Measurements from ENCODE around the gene WNT6.

The WNT6 gene

DNA sequence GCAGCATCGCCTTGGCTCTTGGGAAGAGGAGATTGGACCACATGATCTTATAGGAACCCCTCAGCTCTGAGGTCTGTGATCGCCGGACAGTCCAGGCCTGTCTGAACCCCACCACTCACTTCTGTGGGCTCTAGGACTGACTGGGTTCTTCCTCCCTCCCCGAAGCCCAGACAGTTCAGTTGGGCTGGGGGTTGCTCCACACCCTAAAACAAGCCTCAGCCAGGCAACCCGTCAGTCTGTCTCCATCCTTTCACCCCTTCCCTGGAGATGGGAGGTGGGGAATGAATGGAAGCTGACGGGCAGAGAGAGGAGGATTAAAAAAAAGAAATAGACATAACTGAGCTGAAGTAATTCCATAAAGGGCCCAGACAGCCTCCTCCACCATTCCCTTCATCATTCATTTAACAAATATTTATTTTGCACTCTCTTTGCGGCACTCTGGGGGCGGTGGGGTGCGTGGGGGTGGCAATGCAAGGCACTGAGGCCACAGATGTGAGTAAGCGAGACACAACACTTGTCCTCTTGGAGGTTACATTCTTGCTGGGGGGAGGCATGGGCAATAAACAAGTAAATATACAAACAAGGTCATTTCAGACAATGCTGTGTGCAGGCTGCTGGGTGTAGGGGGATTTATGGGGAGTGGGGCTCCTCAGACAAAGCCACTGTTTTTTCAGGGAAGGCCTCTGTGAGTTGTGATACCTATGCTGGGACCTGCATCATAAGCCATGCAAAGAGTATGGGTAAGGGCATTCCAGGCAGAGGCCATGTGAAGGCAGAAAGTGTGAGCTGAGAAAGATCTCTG lies 33.9 kb downstream of the WNT6 start:
- DNase-seq (ENCODE audit: low spot score), result no peak

DNA sequence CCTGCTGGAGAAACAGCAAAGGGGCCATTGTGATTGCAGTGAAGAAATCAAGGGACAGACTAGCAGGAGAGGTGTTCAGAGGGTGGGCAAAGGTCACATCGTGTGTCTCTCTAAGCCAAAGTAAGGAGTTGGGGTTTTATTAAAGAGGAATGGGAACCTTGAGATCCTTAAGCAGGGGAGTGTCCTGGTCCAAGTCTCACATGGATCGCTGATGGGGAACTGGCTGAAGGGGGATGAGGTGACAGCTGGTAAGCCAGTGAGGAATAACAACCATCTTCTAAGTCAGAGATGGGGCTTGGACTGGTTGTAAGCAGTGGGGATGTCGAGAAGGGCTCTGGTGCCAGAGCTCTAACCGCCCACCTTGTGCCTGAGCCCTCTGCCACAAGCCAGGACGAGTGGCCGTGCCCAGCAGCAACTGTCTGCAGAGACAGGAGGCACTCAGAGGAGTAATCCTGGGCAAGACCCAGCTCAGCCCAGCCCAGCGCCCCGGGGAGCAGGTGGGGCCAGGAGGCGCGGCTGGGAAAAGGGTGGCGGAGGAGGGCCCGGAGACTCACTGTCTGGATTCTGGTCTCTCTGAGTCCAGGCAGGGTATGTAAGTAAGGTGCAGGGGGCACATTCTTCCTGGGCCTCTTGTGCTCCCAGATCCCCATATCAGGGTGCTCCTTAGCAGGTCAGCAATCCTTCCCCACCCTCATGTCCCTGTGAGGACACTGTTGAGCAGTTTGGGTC lies 34.7 kb downstream of the WNT6 start:
- no peak for DNase-seq (ENCODE audit: low spot score)

DNA sequence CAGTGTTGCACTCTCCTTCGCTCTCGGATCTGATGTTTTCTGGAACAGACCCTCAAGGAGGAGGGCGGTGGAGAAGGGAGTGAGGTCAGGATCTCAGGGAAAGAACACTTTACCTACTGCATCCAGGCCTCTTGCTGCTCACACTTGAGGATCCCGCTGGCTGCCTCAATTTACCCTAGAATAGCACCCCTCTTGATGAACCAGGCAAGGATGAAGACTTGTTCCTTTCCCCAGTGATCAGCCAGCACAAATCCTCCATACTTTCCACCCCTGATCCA lies 35.2 kb downstream of the WNT6 start:
- no peak for DNase-seq (ENCODE audit: low spot score)

DNA sequence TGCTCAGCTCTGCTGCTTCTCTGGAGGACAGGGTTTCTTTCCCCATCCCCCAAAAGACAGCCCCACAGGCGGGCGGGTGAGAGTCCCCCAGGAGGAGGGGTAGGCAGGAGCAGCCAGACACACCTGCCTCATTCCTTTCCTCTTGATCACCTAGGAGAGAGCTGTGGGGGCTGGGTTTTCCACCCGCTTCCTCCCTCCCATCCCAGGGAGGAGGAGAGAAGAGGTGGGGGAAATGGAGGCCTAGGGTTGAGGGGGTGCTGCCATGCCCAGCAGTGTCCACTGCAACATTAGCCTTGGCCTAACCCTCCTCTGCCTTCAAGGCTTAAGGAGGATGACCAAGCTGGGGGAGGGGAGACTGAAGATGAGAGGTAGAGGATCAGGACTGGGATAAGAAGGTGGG lies 35.7 kb downstream of the WNT6 start:
- no peak for DNase-seq (ENCODE audit: low spot score)

DNA sequence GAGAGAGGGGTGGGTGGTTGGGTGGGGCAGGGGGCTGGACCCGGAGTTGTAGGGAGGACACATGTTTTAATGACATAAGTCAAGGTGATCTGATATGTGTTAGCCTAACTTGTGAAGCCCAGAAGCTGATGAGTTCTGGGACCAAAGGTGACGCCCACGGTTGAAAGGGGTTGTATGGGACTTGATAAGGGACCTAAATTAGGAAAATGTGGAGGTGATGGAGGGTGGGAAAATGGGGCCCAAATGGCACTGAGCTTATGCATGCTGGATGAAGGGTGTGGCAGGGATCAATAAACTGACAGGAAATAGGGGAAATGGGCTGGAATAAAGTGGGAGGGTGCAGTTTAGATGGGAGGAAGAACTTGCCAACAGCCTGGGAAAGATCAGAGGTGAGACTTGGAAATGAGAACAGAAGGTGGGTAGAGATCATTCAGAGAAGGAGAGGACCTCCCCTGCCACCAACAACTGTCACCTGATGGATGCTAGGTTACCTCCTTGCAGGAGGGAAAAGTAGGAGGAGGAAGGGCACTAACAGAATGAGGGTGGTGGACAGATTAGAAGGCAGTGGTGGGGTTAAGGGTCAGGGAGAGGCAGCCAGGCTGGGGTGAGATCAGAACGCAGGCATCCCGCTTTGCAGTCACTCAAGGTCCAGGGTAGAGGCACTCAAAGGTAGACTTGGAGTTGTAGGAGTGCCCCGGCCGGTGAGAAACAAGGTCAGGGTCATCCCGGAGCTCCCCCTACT lies 36.3 kb downstream of the WNT6 start:
- no peak for DNase-seq (ENCODE audit: low spot score)

DNA sequence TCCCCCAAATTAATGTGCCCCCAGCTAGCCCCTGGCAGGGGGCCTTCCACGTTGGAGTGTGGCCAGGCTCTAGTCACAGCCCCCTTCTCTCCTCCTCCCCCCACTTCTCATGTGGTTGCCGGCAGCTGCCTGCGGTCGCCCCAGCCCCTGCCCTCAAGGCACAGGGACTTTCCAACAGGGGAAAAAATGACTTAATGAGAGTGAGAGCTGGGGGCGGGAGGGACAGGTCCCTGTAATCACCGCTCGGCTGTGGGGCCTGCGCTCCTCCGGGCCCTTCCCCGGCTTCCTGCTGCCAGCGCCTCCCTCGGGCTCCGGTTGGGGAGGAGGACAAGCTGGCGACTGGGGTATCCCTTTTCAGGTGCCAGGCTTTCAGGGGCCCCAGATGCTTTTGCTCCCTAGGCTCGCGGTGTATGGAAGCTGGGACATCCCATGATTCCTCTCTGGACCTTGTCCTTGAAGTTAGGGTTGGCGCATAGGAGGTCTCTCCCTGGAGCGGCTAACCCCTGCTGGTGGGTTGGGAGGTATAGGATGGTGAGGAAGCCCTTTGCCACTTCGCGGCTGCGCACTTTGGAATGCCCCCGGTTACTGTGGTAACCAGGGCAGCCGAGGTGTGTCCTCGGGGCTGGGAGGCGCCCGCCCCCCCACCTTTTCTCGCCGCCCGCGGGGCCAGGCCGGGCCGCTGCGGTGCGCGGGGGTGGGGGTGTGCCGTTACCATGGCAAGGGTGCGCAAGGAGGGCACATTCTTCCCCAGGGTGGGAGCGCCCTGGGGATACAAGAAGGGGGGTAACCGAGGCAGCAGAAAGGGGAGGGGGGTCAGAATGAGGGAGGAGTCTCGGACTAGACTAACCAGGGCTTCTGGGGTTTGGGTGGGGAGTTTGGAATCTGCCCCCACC lies 37.1 kb downstream of the WNT6 start:
- peak; percentile 86 for DNase-seq (ENCODE audit: low spot score)

DNA sequence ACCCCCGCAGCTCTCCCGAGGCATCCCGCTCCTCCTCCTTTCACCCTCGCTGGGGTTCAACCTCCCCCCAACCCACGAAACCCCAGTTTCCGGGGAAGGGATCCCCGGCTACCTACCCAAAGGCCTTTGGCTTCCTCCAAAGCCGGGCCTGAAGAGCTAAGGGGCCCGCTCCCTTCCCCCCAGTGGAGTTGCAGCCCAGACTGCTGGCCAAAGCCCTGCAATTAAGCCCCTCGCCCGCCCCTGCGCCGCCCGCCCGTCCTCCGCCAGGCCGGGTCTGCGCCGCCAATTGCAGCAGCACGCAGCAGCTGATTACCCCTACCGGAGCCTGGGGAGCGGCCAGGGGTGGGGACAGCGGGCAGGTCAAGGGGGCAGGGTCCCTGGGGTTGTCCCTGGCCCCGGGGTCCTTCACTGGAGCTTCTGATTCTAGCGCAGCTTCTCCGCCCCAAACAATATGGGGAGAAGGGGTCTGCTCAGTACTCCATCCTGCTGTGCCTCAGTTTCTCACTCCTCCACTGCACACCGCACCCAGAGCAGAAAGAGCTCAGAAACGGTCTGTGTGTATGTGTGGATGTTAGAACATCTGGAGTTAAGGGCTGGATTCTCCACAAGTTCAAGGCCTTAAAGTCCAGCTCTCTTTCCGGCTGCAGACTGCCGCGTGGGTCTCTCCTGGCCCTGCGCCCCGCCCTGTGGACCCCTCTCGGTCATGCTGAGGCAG lies 37.9 kb downstream of the WNT6 start:
- DNase-seq (ENCODE audit: low spot score), result peak; percentile 34

DNA sequence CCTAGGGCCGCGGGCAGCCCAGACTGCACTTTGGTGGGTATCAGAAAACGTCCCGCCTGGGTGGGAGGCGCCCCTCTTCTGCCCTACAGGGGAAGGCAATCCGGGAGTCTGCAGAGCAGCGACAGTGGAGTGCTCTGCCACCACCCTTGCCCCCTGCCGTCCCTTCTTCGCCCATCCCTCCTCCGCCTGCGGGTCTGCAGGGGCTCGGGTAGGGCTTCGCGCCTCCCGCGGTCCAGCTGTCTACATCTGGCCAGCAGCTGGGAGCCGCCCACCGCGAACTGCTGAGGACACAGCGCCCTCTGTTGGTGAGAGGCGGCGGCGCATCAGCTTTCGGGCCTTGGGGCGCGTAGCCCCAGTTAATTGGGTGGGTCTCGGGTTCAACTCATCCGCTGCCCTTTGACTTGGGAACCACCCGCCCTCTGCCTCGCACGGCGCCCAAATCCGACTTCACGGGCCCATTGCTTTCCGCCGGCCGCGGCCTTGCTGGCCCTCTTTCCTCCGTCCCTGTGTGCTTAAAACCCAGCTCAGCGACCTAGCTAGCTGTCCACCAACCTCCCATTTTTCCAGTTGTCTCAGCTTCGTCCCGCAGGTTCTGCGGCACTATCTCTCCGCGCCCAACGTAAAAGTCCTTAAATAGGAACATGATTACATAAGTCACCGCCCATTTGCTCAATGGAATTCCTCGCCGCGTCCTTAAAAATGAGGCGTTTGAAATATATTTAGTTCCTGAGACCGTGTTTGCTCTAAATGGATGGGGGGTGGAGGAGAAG lies 38.7 kb downstream of the WNT6 start:
- peak; percentile 74 for DNase-seq (ENCODE audit: low spot score)

DNA sequence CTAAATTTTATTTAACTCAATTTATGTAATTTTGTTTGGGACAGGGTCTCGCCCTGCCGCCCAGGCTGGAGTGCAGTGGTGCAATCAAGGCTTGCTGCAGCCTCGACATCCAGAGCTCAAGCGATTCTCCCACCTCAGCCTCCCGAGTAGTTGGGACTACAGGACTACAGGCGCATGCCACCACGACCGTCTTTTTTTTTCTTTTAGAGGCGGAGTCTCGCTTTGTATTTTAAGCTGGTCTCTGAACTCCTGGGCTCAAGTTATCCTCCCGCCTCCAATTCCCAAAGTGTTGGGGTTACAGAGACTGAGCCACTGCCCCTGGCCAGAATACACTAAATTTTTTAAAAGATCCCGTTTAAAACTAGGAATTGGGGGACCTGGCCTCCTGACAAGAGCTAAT lies 39.5 kb downstream of the WNT6 start:
- no peak for DNase-seq (ENCODE audit: low spot score)

DNA sequence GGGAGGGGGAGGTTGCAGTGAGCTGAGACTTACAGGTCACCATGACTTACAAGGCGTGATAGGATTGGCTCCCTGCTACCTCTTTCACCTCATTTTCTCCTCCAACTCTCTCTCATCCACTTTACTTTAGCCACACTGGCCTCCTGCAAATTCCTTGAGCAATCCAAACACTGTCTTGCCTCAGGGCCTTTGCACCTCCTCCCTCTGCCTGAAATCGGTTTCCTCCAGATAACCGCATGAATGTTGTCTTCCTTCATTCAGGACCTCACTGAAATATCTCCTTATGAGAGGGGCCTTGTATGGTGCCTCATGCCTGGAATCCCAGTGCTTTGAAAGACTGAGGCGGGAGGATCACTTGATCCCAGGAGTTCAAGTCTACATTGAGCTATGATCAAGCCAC lies 42.8 kb downstream of the WNT6 start:
- DNase-seq (ENCODE audit: low spot score), result no peak

DNA sequence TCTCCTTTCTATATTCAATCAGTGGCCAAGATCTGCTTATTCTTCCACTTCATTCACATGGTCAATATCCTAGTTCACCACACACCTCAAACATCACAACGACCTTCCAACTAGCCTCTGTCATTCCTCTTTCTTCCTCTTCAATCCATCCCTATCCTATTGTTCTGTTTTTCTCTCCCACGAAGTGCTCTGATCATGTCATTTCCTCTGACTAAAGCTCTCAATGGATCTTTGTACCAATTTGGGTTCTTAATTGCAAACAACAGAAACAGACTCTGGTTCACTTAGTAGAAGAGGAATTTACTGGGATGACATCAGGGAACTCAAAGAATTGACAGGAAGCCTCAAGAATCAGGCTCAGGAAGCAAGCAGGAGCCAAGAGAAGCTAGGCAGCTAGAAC lies 44.6 kb downstream of the WNT6 start:
- no peak for DNase-seq (ENCODE audit: low spot score)

DNA sequence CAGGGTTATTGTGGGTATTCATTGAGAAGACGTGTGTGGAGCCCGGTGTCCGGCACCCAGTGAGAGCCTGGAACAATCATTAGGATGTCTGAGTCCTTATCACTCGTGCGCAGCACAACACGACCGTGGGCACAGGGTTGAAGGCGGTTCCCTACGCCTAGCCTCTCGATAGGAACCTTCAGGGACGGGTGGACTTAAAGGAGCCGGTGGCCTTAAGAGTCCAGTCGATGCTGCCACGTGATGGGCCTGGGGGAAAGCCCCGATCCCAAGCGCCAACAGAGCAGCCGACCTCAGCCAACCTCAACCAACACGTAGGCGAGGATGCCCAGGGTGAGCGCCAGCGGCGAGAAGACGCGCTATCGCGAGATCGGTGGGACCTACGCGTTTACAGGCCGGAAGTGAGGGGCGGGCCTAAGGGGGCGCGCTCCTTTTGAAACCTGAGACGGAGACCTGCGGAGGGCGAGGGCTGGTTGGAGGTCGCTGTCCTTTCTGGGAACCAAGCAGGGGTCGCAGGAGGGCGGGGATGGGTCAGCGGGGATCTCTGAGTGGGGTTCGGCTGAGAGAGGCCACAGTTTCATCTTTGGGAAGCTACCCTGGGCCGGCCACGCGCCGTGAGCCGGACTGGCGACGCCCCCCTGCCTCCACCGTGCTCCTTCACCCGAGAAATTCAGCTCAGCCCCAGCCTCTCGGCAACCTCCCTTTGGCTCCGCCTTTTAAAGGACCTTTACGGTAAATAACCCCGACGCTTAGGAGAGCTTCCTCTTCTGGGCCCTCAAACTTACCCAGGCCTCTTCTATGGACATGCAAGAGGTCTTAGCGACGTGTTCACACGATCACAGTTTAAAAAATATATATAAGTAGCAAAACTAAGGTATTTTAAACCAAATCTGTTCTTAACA lies 49.4 kb downstream of the WNT6 start:
- peak; percentile 83 for DNase-seq (ENCODE audit: low spot score)

DNA sequence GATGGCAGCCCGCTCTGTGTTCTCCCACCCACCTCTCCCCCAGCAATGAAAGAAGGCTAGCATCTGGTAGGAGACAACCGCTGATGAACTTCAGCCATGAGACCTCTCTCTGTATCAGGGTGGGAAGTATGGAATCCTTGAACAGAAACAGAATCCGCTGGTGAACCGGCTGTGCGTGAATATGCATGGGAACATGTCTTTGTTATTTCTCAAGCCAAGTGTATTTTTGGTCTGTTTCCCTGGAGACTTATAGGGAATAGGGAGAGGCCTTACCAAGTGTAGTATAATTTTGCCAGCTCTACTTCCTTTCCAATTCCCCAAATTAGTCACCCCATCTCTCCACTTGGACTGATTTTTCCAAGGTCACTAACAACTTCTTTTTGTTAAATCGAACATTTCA lies 51.1 kb downstream of the WNT6 start:
- DNase-seq (ENCODE audit: low spot score), result no peak

DNA sequence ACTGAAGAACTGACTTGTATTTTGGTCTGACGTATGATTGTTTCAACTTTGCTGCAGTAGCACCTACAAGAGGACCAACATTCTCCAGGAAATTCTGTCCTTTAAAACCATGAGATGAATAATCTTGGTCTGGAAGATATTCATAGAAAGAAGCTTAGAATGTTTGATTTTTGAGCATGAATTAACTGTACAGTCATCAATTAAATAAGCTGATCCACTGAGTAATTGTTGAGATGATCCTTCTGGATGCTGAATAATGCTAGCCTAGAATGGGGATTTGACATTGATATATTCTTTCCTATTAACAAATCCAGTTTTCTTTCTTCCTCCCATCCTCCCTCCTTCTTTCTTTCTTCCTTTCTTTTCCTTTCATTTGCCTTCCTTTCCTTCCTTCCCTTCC lies 60.9 kb downstream of the WNT6 start:
- no peak for DNase-seq (ENCODE audit: low spot score)

Data from CD4-positive, alpha-beta T cell treated with Interleukin-6 at 100 ng/mL for 8 hours (primary cell).